Right lobe of liver (tissue), 6 donors: ENCODE results near the gene OBSCN. TPM values are rescaled to one million over a fixed set of nuclear protein-coding genes. Genes with fewer than 3 reads are reported as not detected.

Source experiments
- ATAC-seq, 4 donors: fragments of 200-7000 bp; cut with Tn5 transposase; one replicate each; pipeline ENCODE4 v1.9.1; 2020; ENCODE audit warnings: mild to moderate bottlenecking in 4 of 4, moderate library complexity in 4 of 4
- DNase-seq, 3 donors: peaks; one replicate each; pipeline ENCODE4 v3.0.0-alpha.2; 2020
- H3K27ac ChIP-seq, 3 donors: fragments of 200-600 bp; one replicate each; pipeline ENCODE4 v1.8.0; 2022
- H3K27me3 ChIP-seq, 2 donors: fragments of 200-600 bp; one replicate each; pipeline ENCODE4 v1.8.0; 2022
- H3K36me3 ChIP-seq, 4 donors: fragments of 200-600 bp; sonication (generic) in 1 of 4; one replicate each; pipeline versions ENCODE4 v1.5.1 to v1.8.0; 2017 to 2022; ENCODE audit warnings: control low read depth in 1 of 4
- H3K4me1 ChIP-seq, 4 donors: fragments of 200-600 bp; sonication (generic) in 1 of 4; one replicate each; pipeline versions ENCODE4 v1.5.1 to v1.8.0; 2017 to 2022; ENCODE audit warnings: control low read depth in 1 of 4
- H3K4me3 ChIP-seq, 3 donors: fragments of 200-600 bp; one replicate each; pipeline ENCODE4 v1.8.0; 2022
- H3K9me3 ChIP-seq, 4 donors: fragments of 200-600 bp; sonication (generic) in 1 of 4; one replicate each; pipeline versions ENCODE4 v1.5.1 to v1.8.0; 2017 to 2022; ENCODE audit warnings: control low read depth in 1 of 4
- POLR2A ChIP-seq: fragments of 450-650 bp; IDR thresholded peaks from one replicate; pipeline ENCODE4 v1.6.1; 2017; ENCODE audit warnings: antibody characterized with exemption, mild to moderate bottlenecking
- WGBS: methylation state at CpG from one replicate; pipeline ENCODE4 v1.1.6; 2018; ENCODE audit warnings: low coverage, low lambda C conversion rate; ENCODE audit not compliant: insufficient coverage; ENCODE audit errors: missing lambda C conversion rate; 5-methylcytosine and 5-hydroxymethylcytosine counted together
- intact Hi-C, 2 donors: fragments of 100-400 bp; cut with DNase I; formaldehyde crosslinking; loops; one replicate each; pipeline versions ENCODE4 v1.11.2 to v1.14.1; 2022
- total RNA-seq, 6 experiments: library from RNA; depleted of rRNA in 2 of 6; stranded (reverse); fragments of >200 nt in 2 of 6; fragmentation: NEBNext Ultra II Directional in 3 of 6; extraction: Animal tissue kit (Norgen Biotek cat#: 25700) in 3 of 6; gene quantifications; one replicate each; pipeline versions ENCODE4 v1.1.0 to v1.2.4, GENCODE V29; 2016 to 2023
- TF ChIP-seq, protein P1 (sequence below), 4 donors: fragments of 200-600 bp in 3 of 4; fragments of 450-650 bp in 1 of 4; IDR thresholded peaks; one replicate each; pipeline versions ENCODE4 v1.5.1 to v1.8.0; 2016 to 2022; ENCODE audit warnings: antibody characterized with exemption in 4 of 4, mild to moderate bottlenecking in 2 of 4
- donor health status: DM: no; HTN: yes; CAD: no.
- donor health status: DM: no; HTN: no; CAD: no.
- donor health status: DM: no; HTN: no; CAD: no.
- donor health status: DM: no; HTN: yes; CAD: no.
- donor health status: DM: no; HTN: yes; CAD: no.

OBSCN gene
- total RNA-seq, 6 experiments from 2014 or later, result 0.43 to 3.5 (median 2.0) TPM

GRCh38 chr1:228177721-228178710 lies 29.8 kb upstream of the OBSCN start:
- Histone ChIP-seq H3K27ac (no peak overlapping the region), H3K9me3 (no peaks in the 10 kb centered on the region), H3K4me1 (no peaks in the 10 kb centered on the region), H3K4me3 (no peak overlapping the region), H3K36me3 (peaks cover 0 to 4% (median 0%) of the 10 kb centered on the region in 4 donors), H3K27me3 (no peaks in the 10 kb centered on the region)
- no peak for ATAC-seq
- no peak for DNase-seq
- intact Hi-C loops, result no loop called here
- TF ChIP-seq POLR2A, result no peak
- TF ChIP-seq, protein P1, sequence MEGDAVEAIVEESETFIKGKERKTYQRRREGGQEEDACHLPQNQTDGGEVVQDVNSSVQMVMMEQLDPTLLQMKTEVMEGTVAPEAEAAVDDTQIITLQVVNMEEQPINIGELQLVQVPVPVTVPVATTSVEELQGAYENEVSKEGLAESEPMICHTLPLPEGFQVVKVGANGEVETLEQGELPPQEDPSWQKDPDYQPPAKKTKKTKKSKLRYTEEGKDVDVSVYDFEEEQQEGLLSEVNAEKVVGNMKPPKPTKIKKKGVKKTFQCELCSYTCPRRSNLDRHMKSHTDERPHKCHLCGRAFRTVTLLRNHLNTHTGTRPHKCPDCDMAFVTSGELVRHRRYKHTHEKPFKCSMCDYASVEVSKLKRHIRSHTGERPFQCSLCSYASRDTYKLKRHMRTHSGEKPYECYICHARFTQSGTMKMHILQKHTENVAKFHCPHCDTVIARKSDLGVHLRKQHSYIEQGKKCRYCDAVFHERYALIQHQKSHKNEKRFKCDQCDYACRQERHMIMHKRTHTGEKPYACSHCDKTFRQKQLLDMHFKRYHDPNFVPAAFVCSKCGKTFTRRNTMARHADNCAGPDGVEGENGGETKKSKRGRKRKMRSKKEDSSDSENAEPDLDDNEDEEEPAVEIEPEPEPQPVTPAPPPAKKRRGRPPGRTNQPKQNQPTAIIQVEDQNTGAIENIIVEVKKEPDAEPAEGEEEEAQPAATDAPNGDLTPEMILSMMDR (IDR thresholded peaks at IDR 0.05), result no peak
- WGBS, result 90% methylated on average over 11 of the region's 12 CpGs

DNA sequence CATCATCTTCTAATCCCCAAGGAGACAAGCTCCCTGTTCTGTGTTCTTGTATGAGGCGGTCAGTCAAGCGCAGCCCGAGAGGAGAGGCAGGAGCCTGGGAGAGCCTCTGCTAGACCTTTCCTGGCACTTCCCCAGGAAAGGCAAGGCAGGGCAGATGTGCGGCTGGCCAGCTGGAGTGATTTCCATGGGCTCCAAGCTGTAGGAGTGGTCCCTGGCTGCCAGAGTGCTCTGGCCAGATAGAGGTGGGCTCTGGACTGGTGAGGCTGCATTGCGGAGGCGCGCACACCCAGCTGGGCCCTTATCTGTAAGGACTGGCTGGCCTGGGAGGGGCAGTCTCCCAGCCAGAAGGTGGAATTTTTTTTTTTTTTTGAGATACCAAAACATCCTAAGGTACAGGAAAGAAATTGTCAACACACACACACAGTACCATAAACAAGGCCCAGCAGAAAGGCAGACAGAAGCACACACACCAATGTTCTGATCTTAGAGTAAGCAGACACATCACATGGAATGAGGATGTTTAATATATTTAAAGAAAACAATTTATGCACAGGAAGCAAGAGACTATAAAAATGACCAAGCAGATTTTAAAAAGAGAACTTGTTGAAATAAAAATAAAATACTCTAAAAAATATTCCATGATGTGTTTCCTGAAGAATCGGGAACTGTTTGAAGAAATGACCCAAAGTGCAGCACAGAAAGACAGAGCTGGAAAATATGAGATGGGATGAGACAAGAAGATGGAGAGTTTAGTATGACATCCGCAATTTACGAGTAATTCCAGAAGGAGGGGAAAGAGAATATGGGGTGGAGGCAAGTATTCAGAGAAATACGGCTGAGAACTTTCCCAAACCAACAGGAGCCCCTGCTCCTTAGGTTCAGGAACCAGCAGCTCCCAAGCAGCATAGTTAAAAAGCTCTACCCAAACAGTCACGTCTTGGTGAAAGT lies 28.8 kb upstream of the OBSCN start:
- ATAC-seq (peak in 2 of 4 donors; percentile 17 to 36), DNase-seq (no peak)
- Histone ChIP-seq H3K4me3 (no peak overlapping the region), H3K9me3 (no peaks in the 10 kb centered on the region), H3K36me3 (peaks cover 0 to 4% (median 0%) of the 10 kb centered on the region in 4 donors), H3K27ac (peak overlapping the region in 1 of 3 donors; percentile 31), H3K27me3 (no peaks in the 10 kb centered on the region), H3K4me1 (no peaks in the 10 kb centered on the region)
- 61% methylated on average over 6 of the region's 12 CpGs for WGBS
- TF ChIP-seq POLR2A, result no peak
- TF ChIP-seq, protein P1 (IDR thresholded peaks at IDR 0.05), result no peak
- intact Hi-C loops, result no loop called here

- no peaks in the 10 kb centered on the region for H3K9me3 ChIP-seq
- DNase-seq, result no peak
- no peak overlapping the region for H3K27ac ChIP-seq
- no peak overlapping the region for H3K4me3 ChIP-seq
- peak in 1 of 4 donors; percentile 38 for ATAC-seq
- H3K36me3 ChIP-seq, result no peaks in the 10 kb centered on the region
- H3K4me1 ChIP-seq, result no peaks in the 10 kb centered on the region
- TF ChIP-seq POLR2A, result no peak
- TF ChIP-seq, protein P1 (IDR thresholded peaks at IDR 0.05), result peak; percentile 9 to 24 (median 21)
- intact Hi-C loops, result no loop called here
- WGBS, result 83% methylated on average over 4 of the region's 4 CpGs
- no peaks in the 10 kb centered on the region for H3K27me3 ChIP-seq
These were observed 27.4 kb upstream of the OBSCN start for GRCh38 chr1:228180271-228180958.
